Measurements from ENCODE around the gene PASD1.

The PASD1 gene

DNA sequence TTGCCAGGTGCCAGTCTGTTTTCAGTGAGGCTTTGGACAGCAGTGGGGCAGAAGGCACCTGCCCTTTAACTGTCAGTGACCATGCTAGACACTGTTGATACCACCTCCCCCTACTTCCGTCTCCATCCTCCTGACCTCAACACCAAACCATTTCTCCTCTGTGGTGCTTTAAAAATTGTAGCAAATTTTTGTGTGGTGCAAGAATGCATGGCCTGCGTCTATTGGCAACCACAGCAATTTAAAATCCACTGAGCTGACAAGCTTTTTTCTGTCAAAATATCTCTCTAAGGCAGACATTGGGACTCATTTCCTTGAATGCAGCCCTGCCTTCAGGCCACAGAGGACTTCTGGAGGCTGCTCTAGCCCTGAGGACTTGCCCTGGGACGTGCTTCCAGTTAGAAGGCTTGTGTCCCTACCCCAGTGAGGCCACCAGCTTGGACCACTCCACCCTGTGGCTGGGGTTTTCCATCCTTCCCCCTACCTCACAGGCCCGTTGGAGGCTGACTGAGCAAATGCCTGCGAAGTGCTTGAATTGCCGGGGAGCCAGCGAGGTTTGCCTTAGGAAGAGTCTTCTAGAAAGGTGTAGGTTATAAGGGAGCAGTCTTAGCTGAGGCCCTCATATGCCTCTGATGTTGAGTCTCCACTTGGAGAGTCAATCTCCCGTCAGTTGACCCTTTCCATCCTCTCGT, 138.7 kb downstream of the PASD1 start:
- no peak for DNase-seq

GRCh38 chrX:151702741-151703340, 139.4 kb downstream of the PASD1 start:
- DNase-seq, result no peak

- no peak for DNase-seq
Measured at GRCh38 chrX:151703487-151703886, 140.0 kb downstream of the PASD1 start.

GRCh38 chrX:151704041-151704663, 140.7 kb downstream of the PASD1 start:
- DNase-seq, result no peak

DNA sequence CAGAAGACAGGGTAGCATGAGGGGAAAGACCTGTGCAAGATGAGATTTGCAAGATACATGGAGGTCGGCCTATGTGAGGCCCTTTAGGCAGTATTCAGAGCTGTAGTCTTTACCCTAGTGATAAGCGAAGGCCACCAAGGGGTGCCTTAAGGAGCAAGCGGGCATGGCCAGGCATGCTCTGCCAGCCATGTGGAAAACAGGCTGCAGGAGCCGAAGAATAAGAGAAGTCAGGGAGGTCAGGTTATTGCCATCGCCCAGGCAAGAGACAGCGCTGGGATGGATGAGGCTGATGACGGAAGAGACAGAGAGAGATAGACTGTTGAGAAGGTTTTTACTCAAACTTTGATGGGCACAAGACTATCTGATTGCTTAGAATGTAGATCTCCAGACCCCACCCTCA, 145.3 kb downstream of the PASD1 start:
- no peak for DNase-seq

- no peak for DNase-seq
Measured at GRCh38 chrX:151710457-151710856, 147.0 kb downstream of the PASD1 start.

DNA sequence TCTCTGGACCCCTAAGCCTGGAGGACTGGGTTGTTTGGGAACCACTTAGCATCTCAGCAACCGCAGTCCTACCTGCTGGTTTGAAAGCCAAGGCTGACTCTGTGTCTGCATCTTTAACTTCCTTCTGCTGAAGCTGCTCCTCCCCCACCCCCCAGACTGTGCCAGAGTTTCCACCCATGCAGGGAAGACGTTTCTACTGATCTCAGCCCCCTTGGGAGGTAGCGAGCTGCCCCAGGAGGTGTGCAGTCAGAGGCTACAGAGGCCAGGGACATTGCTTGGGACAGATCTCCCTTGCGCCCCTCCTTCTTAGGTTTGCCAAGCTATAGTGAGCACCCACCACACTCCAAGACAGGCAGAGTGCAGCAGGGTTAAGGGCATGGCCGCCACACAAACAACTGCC, 147.7 kb downstream of the PASD1 start:
- no peak for DNase-seq

DNA sequence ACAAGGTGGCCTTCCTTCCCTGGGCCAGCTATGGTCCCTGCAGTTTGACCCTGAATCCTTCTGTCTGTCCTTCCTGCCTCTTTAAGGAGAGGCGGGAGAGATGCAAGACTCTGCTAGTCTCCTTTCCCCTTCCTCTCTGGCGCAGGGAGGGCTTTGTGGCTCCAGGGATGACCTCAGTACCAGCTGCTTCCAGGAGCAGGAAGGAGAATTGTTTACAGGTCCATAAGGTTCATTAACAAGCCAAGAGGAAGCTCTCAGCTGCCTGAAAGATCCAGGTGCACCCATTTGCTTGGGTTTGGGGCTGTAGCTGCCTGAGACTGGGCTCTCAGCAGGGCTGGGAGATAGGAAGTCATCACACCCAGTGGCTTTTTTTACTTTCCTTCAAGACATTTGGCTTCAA, 148.3 kb downstream of the PASD1 start:
- DNase-seq, result no peak

DNA sequence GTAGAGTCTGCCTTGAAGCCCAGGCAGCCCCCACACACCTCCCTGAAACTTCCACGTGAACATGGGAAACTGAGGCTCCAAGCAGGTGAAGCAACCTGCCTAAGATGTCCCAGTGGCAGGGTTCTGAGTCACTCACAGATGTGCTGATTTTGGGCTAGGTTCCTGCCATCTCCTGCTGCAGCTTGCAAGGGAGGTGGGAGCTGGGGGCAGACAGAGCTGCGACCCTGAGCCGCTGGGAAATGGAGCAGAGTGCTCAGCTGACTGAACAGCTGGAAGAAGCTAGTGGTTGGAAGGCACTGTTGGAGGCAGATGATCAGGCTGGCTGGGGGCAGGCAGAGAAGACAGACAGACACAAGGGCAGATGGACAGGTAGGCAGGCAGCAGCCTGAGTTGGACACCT, 148.8 kb downstream of the PASD1 start:
- no peak for DNase-seq

DNA sequence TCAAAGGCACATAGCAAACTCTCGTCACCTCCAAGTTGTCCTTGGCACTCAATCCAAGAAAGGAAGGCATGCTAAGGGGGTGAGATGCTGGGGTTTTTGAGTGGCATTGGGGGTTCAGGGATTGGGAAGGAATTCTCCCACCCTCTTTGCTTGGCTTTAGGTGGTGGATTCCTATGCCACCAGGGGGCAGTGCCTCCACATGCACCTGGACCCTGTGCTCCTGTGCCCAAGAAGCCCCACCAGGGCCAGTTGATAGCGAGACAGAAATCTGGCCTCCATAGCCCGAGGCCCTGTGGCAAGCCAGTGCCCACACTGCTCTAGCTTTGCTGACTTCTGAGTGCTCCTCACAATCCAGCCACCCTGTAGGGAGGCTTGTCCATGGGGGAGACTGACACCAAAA, 150.4 kb downstream of the PASD1 start:
- no peak for DNase-seq

DNA sequence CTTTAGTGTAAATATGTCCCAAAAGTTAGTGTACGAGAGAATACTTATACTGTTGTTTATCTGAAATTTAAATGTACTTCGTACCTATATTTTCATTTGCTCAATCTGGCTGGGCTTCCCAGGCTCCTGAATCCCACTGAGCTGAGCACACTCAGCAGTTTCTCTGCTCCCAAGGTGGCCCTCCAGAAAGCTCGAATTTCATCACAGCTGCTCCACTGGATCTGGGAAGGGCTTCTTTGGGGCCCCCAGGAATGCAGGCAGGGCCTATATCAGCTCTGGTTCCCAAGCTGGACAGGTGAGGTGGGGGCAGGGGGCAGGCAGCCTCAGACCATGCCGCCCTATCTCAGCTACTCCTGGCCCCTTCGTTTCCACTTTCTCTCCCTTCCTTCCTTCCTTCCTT, 150.9 kb downstream of the PASD1 start:
- DNase-seq, result no peak

- no peak for DNase-seq
Measured at GRCh38 chrX:151715752-151716151, 152.3 kb downstream of the PASD1 start, which contains the start of gene FATE1. FATE1 (plus strand) TSS chrX:151716035; CDS start chrX:151716120, 85 bp downstream.

- no peak for DNase-seq
Measured at GRCh38 chrX:151722241-151722846, 158.9 kb downstream of the PASD1 start.

- DNase-seq, result no peak
Measured at GRCh38 chrX:151723156-151723760, 159.8 kb downstream of the PASD1 start.

GRCh38 chrX:151724563-151725337, 161.3 kb downstream of the PASD1 start:
- DNase-seq, result no peak

DNA sequence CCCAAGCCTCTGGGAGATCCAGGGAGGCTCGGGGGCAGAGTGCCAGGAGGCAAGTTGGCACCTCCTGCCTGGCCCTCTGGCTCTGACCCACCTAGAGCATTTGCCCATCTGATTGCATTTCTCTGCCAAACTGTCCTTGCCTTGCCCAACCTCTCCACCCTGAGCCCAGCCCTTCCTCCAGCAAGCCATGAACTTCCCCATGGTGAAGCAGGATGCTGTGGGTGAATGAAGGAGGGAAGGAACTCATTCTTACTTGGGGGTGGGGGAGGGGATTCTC, 161.8 kb downstream of the PASD1 start:
- no peak for DNase-seq

All from kidney glomerular epithelial cell (primary cell).